GM12878 (cell line): Measurements from ENCODE around the gene BBS9.

Experiments
- RAD21 ChIP-seq: IDR thresholded peaks from 2 replicates; pipeline ENCODE4 v1.6.1; 2011; ENCODE audit warnings: mild to moderate bottlenecking, low read depth, low read length, moderate library complexity; ENCODE audit not compliant: insufficient read depth
- TF ChIP-seq, protein P1 (sequence below): IDR thresholded peaks from 2 replicates; pipeline ENCODE4 v1.6.1; 2012; ENCODE audit warnings: low read depth, low read length, improper control_type of control experiment
- TF ChIP-seq, protein P2 (sequence below), 3 experiments: IDR thresholded peaks in 2 of 3; conservative IDR thresholded peaks in 1 of 3; 2 replicates each; pipeline ENCODE4 v1.5.1; 2011; ENCODE audit warnings: low read depth in 3 of 3, low read length in 3 of 3, mild to moderate bottlenecking in 3 of 3, control low read depth in 2 of 3, moderate library complexity in 2 of 3, inconsistent platforms in 1 of 3, mixed read lengths in 1 of 3; ENCODE audit not compliant: control insufficient read depth in 2 of 3, insufficient read depth in 1 of 3; ENCODE audit errors: extremely low read depth in 1 of 3
- TF ChIP-seq, protein P3 (sequence below): IDR thresholded peaks from 2 replicates; pipeline ENCODE4 v1.6.1; 2012; ENCODE audit warnings: improper control_type of control experiment, low read depth, low read length; ENCODE audit not compliant: insufficient replicate concordance

DNA sequence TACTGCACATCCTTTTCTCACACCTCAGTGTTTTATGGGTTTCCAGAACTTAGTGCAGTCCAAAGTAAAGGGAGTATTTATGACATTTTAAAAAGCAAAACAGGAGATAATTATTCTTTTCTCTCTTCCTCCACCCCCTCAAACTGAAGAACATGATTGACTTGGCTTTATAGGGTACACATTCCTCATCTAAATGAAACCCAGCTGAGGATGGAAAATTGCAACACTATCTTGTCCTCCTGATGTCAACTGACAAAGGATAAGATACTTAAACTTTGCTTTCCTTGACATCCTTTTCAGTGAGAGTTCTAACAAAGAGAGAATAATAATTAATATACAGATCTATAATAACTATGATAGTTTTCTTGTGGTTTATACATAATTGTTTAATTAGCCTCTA, 299.1 kb downstream of the BBS9 start:
- TF ChIP-seq, protein P1, sequence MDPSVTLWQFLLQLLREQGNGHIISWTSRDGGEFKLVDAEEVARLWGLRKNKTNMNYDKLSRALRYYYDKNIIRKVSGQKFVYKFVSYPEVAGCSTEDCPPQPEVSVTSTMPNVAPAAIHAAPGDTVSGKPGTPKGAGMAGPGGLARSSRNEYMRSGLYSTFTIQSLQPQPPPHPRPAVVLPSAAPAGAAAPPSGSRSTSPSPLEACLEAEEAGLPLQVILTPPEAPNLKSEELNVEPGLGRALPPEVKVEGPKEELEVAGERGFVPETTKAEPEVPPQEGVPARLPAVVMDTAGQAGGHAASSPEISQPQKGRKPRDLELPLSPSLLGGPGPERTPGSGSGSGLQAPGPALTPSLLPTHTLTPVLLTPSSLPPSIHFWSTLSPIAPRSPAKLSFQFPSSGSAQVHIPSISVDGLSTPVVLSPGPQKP, result no peak
- TF ChIP-seq, protein P2, sequence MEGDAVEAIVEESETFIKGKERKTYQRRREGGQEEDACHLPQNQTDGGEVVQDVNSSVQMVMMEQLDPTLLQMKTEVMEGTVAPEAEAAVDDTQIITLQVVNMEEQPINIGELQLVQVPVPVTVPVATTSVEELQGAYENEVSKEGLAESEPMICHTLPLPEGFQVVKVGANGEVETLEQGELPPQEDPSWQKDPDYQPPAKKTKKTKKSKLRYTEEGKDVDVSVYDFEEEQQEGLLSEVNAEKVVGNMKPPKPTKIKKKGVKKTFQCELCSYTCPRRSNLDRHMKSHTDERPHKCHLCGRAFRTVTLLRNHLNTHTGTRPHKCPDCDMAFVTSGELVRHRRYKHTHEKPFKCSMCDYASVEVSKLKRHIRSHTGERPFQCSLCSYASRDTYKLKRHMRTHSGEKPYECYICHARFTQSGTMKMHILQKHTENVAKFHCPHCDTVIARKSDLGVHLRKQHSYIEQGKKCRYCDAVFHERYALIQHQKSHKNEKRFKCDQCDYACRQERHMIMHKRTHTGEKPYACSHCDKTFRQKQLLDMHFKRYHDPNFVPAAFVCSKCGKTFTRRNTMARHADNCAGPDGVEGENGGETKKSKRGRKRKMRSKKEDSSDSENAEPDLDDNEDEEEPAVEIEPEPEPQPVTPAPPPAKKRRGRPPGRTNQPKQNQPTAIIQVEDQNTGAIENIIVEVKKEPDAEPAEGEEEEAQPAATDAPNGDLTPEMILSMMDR (IDR thresholded peaks at IDR 0.05 in 2 of 3, conservative IDR thresholded peaks at IDR 0.05 in 1 of 3; ENCODE audit: control insufficient read depth in 2 of 3, extremely low read depth in 1 of 3, insufficient read depth in 1 of 3, low read depth in 3 of 3, low read length in 3 of 3), result no peak
- TF ChIP-seq, protein P3, sequence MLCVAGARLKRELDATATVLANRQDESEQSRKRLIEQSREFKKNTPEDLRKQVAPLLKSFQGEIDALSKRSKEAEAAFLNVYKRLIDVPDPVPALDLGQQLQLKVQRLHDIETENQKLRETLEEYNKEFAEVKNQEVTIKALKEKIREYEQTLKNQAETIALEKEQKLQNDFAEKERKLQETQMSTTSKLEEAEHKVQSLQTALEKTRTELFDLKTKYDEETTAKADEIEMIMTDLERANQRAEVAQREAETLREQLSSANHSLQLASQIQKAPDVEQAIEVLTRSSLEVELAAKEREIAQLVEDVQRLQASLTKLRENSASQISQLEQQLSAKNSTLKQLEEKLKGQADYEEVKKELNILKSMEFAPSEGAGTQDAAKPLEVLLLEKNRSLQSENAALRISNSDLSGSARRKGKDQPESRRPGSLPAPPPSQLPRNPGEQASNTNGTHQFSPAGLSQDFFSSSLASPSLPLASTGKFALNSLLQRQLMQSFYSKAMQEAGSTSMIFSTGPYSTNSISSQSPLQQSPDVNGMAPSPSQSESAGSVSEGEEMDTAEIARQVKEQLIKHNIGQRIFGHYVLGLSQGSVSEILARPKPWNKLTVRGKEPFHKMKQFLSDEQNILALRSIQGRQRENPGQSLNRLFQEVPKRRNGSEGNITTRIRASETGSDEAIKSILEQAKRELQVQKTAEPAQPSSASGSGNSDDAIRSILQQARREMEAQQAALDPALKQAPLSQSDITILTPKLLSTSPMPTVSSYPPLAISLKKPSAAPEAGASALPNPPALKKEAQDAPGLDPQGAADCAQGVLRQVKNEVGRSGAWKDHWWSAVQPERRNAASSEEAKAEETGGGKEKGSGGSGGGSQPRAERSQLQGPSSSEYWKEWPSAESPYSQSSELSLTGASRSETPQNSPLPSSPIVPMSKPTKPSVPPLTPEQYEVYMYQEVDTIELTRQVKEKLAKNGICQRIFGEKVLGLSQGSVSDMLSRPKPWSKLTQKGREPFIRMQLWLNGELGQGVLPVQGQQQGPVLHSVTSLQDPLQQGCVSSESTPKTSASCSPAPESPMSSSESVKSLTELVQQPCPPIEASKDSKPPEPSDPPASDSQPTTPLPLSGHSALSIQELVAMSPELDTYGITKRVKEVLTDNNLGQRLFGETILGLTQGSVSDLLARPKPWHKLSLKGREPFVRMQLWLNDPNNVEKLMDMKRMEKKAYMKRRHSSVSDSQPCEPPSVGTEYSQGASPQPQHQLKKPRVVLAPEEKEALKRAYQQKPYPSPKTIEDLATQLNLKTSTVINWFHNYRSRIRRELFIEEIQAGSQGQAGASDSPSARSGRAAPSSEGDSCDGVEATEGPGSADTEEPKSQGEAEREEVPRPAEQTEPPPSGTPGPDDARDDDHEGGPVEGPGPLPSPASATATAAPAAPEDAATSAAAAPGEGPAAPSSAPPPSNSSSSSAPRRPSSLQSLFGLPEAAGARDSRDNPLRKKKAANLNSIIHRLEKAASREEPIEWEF, result no peak
- no peak for TF ChIP-seq RAD21
